ENCODE results near the gene FIGN.

DNA sequence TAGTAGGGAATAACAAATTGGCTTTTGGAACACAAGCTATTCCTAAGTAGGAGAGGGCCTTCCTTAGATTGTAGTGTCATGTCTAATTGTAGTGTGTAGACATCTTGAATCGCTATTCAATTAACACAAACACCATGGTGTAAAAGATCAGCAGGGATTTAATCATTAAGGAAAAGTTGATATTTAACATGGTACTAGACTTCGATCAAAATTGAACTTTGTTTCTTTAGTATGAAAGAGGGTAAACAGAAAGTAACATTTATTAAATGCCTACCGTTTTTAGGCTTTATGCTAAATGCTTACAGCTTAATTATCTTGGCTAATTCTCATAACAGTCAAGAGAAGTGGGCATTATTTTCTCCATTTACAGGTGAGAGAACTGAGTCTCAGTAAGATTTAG is 37.5 kb upstream of the FIGN start:
- TF ChIP-seq, protein P1, sequence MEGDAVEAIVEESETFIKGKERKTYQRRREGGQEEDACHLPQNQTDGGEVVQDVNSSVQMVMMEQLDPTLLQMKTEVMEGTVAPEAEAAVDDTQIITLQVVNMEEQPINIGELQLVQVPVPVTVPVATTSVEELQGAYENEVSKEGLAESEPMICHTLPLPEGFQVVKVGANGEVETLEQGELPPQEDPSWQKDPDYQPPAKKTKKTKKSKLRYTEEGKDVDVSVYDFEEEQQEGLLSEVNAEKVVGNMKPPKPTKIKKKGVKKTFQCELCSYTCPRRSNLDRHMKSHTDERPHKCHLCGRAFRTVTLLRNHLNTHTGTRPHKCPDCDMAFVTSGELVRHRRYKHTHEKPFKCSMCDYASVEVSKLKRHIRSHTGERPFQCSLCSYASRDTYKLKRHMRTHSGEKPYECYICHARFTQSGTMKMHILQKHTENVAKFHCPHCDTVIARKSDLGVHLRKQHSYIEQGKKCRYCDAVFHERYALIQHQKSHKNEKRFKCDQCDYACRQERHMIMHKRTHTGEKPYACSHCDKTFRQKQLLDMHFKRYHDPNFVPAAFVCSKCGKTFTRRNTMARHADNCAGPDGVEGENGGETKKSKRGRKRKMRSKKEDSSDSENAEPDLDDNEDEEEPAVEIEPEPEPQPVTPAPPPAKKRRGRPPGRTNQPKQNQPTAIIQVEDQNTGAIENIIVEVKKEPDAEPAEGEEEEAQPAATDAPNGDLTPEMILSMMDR (IDR thresholded peaks at IDR 0.05; ENCODE audit: low read depth, low read length, missing input control), result no peak
- TF ChIP-seq GABPA (IDR thresholded peaks at IDR 0.05 in 1 of 2, conservative IDR thresholded peaks at IDR 0.05 in 1 of 2), result no peak
- TF ChIP-seq RAD21 (IDR thresholded peaks at IDR 0.05), result no peak
- TF ChIP-seq YY1 (IDR thresholded peaks at IDR 0.05), result no peak
- TF ChIP-seq TAF1 (conservative IDR thresholded peaks at IDR 0.05), result no peak
- TF ChIP-seq EGR1 (IDR thresholded peaks at IDR 0.05; ENCODE audit: low read depth in 2 of 2), result no peak
- TF ChIP-seq, protein P2, sequence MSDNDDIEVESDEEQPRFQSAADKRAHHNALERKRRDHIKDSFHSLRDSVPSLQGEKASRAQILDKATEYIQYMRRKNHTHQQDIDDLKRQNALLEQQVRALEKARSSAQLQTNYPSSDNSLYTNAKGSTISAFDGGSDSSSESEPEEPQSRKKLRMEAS (IDR thresholded peaks at IDR 0.05), result no peak
- TF ChIP-seq SP1 (IDR thresholded peaks at IDR 0.05), result peak; percentile 85
- TF ChIP-seq, protein P3, sequence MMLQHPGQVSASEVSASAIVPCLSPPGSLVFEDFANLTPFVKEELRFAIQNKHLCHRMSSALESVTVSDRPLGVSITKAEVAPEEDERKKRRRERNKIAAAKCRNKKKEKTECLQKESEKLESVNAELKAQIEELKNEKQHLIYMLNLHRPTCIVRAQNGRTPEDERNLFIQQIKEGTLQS (IDR thresholded peaks at IDR 0.05), result no peak

Measured in liver (tissue), 3 donors.